Stimulated activated CD4-positive, alpha-beta T cell treated with anti-CD3 and anti-CD28 coated beads, Interleukin-2, amount 100 ng/mL, for 24 hours (primary cell): ENCODE measurements around the gene MPRIP.
"Not testable (repeated sequence)": the region's sequence is repeated elsewhere in the genome, so short reads cannot be mapped to it uniquely, and the experiment has no call there.

ENCODE experiments used
- DNase-seq, 2 donors: peaks; one replicate each; pipeline ENCODE4 v3.0.0-alpha.2; 2020

The MPRIP gene

DNA sequence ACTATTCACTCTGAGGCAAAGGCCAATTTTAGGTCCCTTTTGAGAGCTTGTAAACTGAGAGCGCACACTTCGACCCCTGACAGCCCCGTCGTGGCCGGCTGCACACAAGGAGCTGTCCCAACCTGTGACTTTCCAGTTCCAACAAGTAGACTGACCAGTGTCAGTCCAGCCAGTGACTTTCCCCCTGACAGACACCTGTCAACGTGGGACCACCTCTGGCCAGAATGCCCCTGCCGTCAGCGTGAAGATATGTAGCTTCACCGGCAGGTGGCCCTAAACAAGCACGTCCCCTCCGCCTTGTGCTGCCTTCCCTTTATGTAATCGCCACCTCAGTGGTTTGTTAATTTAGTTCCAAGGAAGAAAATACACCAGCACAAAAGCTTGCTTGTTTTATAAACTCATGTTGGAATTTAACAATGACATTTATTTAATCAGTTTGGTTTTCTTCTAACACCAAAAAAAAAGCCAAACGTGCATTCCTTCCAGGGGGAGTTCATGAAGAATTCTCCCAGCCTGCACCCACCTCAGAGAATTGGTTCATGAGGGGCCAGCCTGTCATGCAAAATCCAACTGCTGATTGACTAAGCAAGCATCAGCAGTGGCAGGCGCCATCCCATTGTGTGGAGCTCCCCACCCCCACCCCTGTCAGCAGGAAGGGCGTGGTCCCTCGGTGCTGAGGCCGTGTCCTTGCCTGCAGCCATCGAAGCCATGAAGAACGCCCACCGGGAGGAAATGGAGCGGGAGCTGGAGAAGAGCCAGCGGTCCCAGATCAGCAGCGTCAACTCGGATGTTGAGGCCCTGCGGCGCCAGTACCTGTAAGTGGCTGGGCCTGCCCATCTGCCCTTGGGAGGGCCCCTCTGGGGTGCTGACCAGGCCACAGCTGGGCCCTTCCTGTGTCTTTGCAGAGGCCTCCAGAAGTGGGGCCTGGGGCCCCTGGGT is 130.0 kb downstream of the MPRIP start:
- DNase-seq, result no peak

DNA sequence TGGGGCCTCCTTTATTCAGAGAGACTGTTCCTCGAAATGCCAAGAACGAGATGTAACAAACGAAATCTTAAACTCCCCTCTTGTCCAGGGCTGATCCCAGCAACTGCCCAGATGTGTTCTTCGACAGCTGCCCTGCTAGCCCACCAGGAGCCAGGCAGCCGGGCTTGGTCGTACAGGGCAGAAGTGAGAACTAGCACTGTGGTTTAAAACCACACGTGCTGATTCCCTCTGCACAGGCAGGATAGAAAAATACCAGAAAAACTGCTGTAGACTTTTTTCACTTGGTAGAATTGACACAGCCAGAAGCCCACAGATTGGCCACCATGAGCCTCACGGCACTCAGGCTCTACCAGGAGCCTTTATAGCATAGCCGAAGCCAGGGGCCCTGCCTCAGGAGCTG is 130.7 kb downstream of the MPRIP start:
- no peak for DNase-seq

DNA sequence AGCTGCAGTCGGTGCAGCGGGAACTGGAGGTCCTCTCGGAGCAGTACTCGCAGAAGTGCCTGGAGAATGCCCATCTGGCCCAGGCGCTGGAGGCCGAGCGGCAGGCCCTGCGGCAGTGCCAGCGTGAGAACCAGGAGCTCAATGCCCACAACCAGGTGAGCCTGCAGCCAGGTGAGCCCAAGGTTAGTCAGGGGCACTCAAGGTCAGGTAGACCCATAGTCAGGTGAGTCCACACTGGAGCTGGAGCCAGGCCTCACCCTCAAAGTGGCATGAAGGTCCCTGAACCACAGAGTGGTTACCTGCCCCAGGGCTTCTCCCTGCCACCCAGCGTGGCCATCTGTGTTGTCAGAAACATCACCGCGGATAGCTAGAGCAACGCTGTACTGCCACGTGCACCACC is 131.7 kb downstream of the MPRIP start:
- DNase-seq, result no peak

DNA sequence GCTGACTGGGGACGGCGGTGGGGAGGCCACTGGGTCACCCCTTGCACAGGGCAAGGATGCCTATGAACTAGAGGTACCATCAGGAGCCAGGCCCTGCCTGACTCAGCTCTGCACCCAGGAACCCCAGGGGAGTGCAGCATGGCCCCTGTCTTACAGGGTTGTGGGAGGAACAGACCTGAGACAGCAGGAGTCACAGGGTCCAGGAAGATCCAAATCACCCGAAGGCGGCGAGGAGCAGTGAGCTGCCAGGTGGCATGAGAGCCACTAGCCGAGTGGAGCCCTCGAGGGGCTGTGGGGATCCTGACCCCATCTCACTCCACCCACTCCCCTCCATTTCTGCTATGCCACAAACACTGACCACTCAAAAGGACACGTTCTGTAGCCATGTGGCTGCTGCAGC is 133.1 kb downstream of the MPRIP start:
- DNase-seq, result no peak

DNA sequence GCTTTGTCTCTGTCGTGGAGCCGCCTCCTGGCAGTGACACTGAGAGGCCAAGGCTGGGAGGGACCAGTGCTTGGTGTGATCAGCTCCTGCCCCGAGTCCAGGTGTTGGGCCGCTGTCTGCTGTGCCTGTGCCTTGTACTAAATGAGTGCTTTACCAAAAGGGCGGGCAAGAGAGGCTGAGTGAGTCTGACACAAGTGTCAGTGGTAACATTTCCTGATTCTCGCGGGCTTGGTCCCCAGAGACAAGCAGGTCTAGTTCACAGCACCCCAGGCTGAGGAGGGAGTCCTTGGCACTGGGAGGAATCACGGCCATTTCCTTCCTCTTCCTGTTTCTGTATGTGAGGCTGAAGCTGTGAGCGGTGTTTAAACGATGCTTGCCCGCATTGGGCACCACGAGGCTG is 133.7 kb downstream of the MPRIP start:
- DNase-seq, result no peak

DNA sequence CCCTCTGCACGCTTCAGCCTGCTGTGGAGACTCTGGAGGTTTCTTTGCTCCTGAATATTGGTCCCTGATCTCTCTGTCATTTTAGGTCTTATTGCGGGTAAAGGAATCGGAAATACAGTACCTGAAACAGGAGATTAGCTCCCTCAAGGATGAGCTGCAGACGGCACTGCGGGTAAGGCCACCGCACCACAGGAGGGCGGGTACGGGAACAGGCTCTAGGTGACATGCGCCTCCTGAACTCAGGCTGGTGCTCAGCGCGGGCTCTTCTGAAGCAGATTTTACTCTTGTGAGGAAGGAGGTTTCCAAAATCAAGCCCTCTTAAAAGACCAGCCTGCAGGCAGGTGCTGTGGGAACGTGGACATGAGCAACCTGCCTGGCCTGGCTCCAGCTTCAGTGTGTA is 134.1 kb downstream of the MPRIP start:
- no peak for DNase-seq

DNA sequence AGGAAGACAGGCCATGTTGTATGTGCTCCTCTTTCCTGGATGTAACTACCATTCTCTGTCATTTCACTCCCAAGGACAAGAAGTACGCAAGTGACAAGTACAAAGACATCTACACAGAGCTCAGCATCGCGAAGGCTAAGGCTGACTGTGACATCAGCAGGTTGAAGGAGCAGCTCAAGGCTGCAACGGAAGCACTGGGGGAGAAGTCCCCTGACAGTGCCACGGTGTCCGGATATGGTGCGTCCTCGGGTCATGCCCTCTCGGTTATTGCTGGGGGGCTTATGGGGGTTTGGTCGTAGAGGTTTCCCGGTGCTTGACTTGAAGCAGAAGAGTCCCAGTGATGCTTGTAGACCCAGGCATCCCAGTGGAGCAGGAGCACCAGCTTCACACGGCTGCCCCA is 134.9 kb downstream of the MPRIP start:
- no peak for DNase-seq

DNA sequence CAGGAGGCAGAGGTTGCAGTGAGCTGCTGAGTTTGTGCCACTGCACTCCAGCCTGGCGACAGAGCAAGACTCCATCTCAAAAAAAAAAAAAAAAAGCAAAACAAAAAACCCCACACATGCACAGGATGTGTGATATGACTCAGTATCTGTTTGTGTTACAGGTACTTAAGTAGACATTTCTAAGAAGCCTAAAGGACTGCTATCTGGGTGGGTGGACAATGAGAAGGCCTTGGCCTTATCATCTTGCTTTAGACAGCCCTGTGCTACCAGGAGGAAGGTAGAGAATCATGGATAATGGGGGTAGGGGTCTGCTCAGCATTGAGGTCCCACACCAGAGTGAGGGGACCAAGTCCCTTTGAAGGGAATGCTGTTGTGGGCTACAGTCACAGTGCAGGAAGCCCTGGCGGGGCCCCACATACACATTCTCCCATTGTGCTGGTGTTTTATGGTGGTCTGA is 137.1 kb downstream of the MPRIP start:
- DNase-seq, result no peak

DNA sequence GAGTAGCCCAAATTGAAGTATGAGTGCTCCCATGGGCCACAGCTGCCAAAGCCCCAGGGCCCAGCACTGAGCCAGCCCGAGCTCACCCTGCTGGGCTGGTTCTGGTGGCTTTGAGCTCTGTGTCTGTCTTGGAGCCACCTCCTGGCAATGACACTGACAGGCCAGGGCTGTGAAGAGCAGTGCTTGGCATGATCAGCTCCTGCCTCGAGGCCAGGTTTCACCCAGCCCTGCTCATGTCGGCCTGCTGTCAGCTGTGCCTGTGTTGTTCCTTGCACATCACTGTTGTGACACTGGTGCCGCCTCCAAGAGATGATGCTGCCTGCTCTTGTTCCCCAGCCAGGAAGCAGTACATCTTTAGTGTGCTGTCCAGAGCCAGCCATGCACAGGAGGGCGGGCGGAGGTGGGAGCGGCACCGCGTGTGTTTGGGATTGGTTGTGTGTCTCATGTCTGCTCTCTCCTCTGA is 137.9 kb downstream of the MPRIP start:
- DNase-seq, result no peak

DNA sequence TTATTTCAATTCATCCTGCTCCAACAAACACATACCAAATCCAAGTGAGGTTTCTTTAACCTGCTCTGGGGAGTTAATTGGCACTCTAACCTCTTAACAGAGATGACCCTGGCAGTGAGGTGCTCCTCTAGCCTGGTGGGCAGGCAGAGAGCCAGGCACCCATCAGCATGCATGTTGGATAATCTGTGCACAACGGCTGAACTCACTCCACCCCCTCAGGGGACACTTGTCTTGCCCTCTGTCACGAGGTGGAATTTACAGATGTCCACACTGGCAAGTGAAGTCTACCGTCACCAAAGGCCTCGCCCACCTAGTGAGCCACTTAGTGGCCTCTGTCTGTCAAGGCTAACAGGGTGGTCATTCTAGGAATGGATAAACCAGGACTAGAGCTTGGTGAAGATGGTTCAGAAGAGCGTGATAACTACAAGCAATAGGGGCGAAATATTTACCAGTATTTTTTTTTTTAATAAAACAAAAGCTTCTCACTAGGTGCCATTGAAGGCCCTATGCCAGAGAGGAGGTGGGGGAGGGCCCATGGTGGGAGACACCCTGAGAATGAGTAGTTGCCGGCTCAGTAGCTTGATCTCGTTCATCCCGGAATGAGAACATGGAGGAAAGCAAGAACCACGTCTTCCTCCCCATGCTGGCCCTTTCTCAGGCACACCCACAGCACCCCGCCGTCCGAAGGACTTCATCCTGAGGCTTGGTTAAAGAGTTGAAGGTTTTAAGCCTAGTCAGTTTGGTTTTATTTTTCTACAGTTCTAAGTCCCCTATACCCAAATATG is 138.7 kb downstream of the MPRIP start:
- no peak for DNase-seq

DNA sequence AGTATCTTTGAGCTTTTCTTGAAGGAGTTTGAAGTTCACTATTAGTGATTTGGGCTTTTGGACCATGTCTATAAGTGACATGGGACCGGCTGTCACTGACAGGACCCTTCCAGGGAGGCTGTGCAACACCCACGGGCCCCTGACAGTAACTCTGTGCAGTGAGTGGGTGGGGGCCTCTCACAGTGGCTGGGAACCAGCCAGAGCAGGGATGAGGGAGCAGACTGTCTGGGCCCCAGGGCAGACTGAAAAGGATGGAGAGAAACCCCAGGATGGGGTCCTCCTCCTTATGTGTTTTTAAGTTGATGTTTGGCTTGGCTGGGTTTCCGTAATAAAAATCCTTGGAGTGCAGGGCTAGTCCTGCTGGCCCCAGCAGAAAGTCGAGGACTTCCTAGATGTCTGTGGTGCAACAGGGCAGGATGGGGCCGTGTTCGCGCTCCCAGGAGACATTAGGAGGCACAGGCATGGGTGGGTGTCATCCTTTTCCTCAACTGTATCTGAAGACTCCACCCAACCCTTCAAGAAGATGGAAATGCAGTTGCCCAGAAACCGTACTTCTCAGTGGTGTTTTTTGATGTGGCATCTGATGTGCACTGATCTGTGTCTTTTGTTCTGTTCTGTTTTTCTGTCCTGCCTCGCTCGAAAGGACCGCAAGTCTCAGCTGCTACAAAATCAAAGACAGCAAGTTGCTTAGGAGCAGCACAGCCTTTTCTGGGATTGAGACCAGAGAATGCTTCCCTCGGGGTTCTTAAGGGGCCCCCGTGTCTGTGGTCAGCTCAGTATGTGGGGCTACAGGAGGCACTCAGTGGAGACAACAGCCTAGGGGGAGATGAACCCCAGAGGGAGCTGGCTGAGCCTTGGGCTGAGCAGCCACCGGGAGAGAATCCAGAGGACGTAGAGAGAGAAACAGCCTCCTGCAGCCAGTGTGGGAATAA is 139.7 kb downstream of the MPRIP start:
- DNase-seq, result peak in 1 of 2 donors; percentile 52

DNA sequence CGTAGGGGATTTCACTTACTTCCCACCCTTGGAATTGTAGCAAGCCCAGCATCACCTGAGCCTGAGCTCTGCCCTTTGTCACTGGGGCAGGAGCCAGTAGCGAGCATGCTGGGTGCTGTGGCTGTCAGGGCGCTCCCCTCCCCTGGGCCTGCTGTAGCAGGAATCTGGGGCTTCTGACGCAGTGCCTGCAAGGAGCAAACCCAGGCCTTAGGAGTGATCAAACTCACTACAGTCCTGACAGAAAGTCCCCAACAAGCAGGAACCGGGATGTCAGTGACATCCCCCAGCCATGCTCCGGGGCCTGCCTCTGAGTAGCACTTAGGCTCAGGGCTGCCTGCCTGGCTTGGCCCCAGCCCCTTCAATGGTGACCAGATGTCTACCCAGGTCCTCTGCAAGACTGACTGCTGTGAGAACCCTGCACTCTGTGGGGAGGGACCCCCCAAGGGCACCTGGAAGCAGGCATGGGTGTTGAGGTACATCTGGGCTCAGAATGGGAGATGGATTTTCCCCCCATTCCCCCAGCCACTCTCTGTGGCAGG is 140.4 kb downstream of the MPRIP start:
- DNase-seq, result no peak

DNA sequence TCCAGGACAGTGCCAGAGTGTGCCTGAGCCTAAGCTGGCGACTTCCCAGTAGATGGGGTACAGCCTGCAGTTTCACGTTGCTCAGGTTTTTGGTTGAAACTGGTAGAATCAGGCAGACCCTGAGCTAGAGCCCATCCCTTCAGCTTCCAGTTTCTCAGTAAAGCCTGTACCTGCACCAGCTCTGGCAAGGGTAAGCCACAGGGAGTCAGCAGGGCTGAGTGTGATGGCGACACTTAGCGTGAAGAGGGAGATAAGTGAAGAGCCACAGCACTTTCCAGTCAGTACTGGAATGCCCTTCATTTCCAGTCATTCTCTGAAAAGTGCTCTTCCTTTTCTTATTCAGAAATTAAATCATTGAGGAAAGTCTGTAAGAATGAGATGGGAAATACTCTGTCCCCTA is 141.5 kb downstream of the MPRIP start:
- DNase-seq, result no peak

DNA sequence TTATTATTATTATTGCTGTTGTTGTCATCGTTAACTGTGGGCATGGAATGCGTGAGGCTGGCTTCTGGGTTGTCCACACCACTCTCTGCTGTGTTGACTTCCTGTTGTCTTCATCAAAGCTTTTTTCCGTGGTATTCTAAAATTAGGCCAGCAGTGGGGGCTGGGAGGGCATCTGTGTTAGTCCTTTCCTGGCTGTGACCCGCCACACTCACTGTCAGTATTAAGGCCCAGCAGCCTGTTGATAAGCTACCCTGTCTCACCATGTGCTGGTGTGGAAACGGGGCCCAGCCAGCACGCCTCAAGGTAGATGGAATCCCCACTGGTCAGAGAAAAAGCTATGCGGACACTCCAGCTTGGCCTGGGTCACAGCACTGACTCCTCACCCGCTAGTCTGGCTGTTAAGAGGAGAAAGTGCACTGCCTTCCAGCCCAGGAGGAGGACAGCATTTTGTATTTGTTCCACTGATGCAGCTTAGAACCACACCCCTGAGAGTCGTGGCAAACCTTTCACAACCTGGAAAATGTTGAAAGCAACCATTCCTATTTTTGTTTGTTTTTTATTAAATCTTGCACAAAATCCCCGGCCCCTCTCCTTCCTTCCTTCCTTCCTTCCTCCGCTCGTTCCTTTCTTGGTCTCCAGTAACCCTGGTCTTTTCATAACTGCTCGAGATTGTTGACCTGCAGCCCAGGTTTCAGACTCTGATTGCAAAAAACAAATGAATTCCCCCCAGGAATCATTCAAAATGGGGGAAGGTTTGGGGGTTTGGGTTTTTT is 142.9 kb downstream of the MPRIP start:
- not testable (repeated sequence) for DNase-seq

DNA sequence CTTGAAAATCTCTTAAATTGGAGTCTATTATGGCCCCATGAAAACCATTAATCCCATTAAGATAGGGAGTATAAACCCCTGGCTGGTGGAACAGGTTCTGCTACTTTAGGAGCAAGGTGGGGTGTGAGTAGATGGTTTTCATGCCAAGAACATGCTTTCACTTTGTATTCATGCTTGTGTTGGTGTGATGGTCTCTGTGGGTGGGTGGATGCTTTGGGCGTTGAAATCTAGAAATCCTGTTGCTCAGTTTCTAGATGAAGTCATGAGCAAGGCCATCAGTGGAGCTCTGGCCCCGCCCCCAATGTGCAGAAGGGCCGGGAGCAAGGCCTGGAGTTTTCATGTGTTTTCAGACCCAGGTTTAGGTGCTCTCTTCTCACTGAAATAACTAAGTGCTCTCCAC is 143.8 kb downstream of the MPRIP start:
- DNase-seq, result peak; percentile 66 to 67

DNA sequence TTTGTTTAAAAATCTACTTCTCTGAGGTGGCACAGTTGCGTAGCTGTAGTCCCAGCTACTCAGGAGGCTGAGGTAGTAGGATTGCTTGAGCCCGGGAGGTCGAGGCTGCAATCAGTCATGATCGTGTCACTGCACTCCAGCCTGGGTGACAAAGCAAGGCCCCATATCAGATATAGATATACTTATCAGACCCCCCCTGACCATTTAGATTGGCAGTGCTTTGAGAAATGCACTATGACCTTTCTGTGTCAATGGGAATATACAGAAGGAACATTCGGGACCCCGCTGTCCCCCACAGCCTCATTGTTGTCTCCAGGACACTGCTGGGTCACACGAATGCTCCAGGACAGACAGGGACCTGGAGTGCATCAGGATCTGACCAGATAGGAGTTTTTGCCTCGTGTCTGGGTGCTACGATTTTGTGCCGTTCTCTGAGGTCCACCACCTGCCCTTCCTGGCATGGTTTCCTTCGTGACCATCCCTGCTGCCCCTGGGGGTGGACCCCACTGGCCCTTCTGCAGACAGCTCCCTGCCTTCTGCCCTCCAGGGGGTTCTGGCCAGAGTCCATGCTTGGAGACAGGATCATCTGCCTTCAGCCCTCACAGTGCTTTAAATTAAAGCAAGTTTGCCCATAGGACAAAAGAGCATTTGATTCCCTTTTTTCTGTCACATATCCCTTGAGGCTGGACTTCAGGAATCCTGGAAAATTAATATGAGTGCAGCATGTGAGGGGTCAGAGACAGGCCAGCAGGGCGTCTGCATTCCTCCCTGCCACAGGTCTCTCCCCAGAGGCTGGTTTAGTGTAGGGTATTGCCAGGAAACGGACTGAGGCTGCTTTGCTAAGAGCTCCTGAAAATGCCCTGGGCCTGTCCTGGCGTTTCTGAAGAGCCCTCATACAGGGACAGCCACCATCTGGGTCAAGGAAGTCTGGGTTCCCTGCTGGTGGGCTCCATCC is 144.6 kb downstream of the MPRIP start:
- DNase-seq, result no peak

DNA sequence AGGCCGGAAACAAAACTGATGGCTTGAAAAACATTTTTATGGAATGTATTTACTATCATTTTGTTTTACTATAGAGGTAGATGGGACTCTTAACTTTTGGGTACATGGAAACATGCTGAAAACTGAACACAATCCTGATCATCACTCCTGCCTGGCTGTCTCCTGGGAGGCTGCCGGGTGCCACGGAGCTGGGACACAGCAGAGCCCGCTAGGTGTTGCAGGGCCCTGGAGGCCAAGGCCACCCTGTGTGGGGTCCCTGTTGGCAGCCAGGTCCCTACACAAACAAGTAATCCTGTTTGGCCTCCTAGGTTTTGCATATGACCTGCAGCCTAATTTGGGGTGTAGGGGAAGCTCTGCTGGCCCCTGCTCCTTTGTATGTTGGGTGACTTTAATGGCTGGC is 146.3 kb downstream of the MPRIP start:
- DNase-seq, result no peak

DNA sequence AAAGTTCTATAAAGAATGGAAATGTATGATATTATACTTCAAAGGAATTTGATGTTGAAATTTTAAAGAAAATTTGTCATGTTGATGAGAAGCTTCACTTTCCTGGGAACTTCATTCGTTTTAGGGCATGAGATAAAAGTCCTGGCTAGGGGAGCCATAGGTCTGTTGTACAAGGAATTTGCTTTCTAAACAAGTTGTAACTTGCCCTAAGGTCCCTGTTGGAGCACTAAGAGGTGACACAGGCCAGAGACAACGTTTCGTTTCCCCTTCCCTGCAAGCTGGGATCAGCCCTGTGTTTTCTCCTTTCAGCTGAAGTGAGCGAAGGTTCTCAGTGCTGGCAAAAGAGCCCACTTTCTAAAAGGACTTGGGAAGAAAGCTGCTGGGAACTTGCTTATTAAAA is 147.3 kb downstream of the MPRIP start:
- no peak for DNase-seq

DNA sequence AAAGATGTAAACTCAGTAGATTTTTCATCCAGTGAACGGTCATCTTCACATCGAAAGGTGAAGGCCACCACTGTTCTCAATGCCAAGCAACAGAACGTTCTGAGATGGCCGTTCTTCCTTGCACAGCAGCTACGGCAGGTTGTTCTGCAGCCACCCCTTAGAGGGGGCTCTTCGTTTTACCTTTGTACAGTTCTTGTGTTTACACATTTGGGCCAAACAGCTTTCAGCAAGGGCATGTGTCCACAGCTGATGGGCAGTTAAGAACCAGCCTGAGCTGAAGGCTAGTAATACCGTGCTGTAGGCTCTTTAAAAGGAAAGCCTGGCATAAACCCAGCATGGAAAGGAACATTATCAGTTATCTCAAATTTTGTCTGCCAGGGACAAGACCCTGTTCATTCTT is 147.9 kb downstream of the MPRIP start:
- no peak for DNase-seq

DNA sequence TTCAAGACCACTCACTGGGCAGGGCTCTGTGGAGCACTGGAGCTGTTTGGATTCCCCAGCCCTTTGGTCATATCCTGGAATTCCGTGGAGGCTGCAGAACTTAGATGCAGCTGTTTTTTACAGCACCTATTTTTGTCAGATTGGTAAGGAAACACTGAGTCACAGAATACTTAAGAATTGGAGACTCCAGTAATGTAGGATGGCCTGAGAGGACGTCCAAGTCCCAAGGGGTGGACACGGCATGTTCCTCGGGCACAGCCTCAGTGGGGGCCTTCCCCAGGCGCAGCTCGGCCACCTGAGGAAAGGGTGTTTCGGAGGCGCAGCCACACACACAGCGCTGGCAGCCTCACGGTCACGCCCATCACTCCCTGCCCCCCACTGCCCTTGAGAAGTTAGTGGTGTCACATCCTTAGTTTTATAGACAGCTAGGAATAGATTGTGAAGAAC is 149.1 kb downstream of the MPRIP start:
- DNase-seq, result no peak
